Measurements from ENCODE around the gene PRR5L. TPM values are rescaled to one million over a fixed set of nuclear protein-coding genes. Genes with fewer than 3 reads are reported as not detected.

Gene PRR5L
- total RNA-seq, 1 donor from 2014 or later, result 32.5 TPM

- intact Hi-C loops (cut with DNase I), result loop anchor here (5.0 kb wide), 1 partner anchor 89 kb away; no protein-coding TSS in a partner anchor
- no peak for DNase-seq (ENCODE audit: low spot score in 2 of 2)
- no peaks in the 10 kb centered on the region for H3K4me1 ChIP-seq
- H3K27me3 ChIP-seq, result no peaks in the 10 kb centered on the region
- H3K4me3 ChIP-seq, result no peak overlapping the region
- no peak for TF ChIP-seq CTCF (IDR thresholded peaks at IDR 0.05)
- H3K36me3 ChIP-seq, result no peaks in the 10 kb centered on the region
- no peak overlapping the region for H3K27ac ChIP-seq
- no peaks in the 10 kb centered on the region for H3K9me3 ChIP-seq
Observed at GRCh38 chr11:36400766-36401455, 104.8 kb downstream of the PRR5L start.

- Histone ChIP-seq H3K27ac (no peak overlapping the region), H3K27me3 (no peaks in the 10 kb centered on the region), H3K4me3 (no peak overlapping the region), H3K36me3 (no peaks in the 10 kb centered on the region), H3K9me3 (no peaks in the 10 kb centered on the region), H3K4me1 (no peaks in the 10 kb centered on the region)
- intact Hi-C loops (cut with DNase I), result loop anchor here (5.0 kb wide), 1 partner anchor 90 kb away; no protein-coding TSS in a partner anchor
- DNase-seq (ENCODE audit: low spot score in 2 of 2), result no peak
- TF ChIP-seq CTCF (IDR thresholded peaks at IDR 0.05), result no peak
Observed at GRCh38 chr11:36402568-36403170, 106.6 kb downstream of the PRR5L start.

GRCh38 chr11:36403661-36404060, 107.6 kb downstream of the PRR5L start:
- H3K9me3 ChIP-seq, result no peaks in the 10 kb centered on the region
- no peak for DNase-seq (ENCODE audit: low spot score in 2 of 2)
- H3K4me1 ChIP-seq, result no peaks in the 10 kb centered on the region
- no peak for TF ChIP-seq CTCF (IDR thresholded peaks at IDR 0.05)
- H3K27ac ChIP-seq, result no peak overlapping the region
- no peaks in the 10 kb centered on the region for H3K27me3 ChIP-seq
- no peaks in the 10 kb centered on the region for H3K36me3 ChIP-seq
- intact Hi-C loops (cut with DNase I), result loop anchor here (5.0 kb wide), 1 partner anchor 91 kb away; no protein-coding TSS in a partner anchor
- no peak overlapping the region for H3K4me3 ChIP-seq

- TF ChIP-seq CTCF (IDR thresholded peaks at IDR 0.05), result no peak
- Histone ChIP-seq H3K27me3 (no peaks in the 10 kb centered on the region), H3K36me3 (no peaks in the 10 kb centered on the region), H3K4me1 (no peaks in the 10 kb centered on the region), H3K4me3 (no peak overlapping the region), H3K9me3 (no peaks in the 10 kb centered on the region), H3K27ac (no peak overlapping the region)
- intact Hi-C loops (cut with DNase I), result loop anchor here (5.0 kb wide), 1 partner anchor 93 kb away; no protein-coding TSS in a partner anchor
- DNase-seq (ENCODE audit: low spot score in 2 of 2), result no peak
Observed at GRCh38 chr11:36404831-36405230, 108.7 kb downstream of the PRR5L start.

- no peak for TF ChIP-seq CTCF (IDR thresholded peaks at IDR 0.05)
- Histone ChIP-seq H3K36me3 (no peaks in the 10 kb centered on the region), H3K4me3 (no peak overlapping the region), H3K9me3 (no peaks in the 10 kb centered on the region), H3K27ac (no peak overlapping the region), H3K4me1 (no peaks in the 10 kb centered on the region), H3K27me3 (no peaks in the 10 kb centered on the region)
- intact Hi-C loops (cut with DNase I), result no loop called here
- no peak for DNase-seq (ENCODE audit: low spot score in 2 of 2)
Observed at GRCh38 chr11:36405585-36406367, 109.7 kb downstream of the PRR5L start.

All from ascending aorta (tissue), 2 donors.